Glomerular endothelial cell (primary cell): ENCODE results near the gene CD22. TPM values are rescaled to one million over a fixed set of nuclear protein-coding genes. Genes with fewer than 3 reads are reported as not detected.
"Not testable (repeated sequence)": the region's sequence is repeated elsewhere in the genome, so short reads cannot be mapped to it uniquely, and the experiment has no call there.

Experiments used
- DNase-seq: peaks from one replicate; pipeline ENCODE4 v3.0.0-alpha.2; 2011; ENCODE audit warnings: low read depth, low spot score; ENCODE audit errors: extremely low read depth
- total RNA-seq: library from RNA; depleted of rRNA; stranded (reverse); fragments of >200 nt; gene quantifications from 2 replicates; pipeline ENCODE4 v1.2.3, GENCODE V29; 2015

The CD22 gene
- total RNA-seq, 1 donor from 2014 or later = 0.29 TPM

GRCh38 chr19:35357867-35358573 lies 29.0 kb downstream of the CD22 start, which contains the start of gene FFAR3:
FFAR3 (plus strand) TSS chr19:35358460; CDS start chr19:35358891, 431 bp downstream.
- DNase-seq = no peak

GRCh38 chr19:35358834-35359233 lies 29.8 kb downstream of the CD22 start:
- not testable (repeated sequence) for DNase-seq

GRCh38 chr19:35359395-35359794 lies 30.4 kb downstream of the CD22 start:
- not testable (repeated sequence) for DNase-seq

DNA sequence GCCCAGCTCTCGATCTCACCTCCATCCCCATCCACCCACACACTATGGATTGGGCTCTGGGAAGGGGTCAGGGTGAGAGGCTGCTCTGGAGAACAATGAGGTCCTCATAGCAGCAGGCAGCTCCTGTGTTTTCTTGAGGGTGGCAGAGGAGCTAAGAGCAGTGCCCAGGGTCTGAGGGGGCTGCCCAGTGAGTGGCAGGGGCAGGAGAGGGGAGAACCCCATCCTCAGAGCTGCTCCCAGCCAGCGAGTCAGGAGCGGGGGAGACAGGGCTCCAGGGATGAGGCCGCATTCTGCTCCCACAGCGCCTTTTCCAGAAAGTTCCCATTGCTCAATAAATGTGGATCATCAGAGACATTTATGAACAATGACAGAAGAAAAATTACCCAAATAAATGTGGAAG lies 31.1 kb downstream of the CD22 start:
- DNase-seq = not testable (repeated sequence)

DNA sequence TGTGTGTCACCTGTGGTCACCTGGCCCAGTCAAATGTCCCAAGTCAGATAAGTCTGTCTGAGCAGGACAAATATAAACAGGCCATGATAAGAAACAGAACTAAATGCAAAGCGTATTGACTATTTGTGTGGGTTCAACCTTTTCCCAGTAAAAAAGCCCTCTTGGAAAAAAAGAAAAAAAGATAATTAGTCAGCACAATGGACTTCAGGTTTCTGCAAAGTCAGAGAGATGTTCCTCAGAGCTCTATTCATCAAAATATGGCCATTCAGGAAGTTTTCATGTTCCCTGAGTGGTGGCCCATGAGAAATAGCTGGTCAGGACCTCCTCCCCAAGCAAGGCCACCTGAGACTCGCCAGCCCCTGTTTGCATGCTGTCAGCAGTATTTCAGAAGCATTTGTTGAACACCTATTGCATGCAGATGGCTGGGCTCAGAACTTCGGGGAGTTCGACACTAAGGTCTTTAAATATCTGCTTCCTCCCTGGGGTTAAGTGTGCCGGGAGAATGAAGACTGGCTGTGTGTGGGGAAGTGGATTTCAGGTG lies 32.0 kb downstream of the CD22 start:
- no peak for DNase-seq

- DNase-seq = no peak
Measured at GRCh38 chr19:35362261-35363000, 33.4 kb downstream of the CD22 start.

GRCh38 chr19:35363001-35363590 lies 34.1 kb downstream of the CD22 start:
- no peak for DNase-seq

DNA sequence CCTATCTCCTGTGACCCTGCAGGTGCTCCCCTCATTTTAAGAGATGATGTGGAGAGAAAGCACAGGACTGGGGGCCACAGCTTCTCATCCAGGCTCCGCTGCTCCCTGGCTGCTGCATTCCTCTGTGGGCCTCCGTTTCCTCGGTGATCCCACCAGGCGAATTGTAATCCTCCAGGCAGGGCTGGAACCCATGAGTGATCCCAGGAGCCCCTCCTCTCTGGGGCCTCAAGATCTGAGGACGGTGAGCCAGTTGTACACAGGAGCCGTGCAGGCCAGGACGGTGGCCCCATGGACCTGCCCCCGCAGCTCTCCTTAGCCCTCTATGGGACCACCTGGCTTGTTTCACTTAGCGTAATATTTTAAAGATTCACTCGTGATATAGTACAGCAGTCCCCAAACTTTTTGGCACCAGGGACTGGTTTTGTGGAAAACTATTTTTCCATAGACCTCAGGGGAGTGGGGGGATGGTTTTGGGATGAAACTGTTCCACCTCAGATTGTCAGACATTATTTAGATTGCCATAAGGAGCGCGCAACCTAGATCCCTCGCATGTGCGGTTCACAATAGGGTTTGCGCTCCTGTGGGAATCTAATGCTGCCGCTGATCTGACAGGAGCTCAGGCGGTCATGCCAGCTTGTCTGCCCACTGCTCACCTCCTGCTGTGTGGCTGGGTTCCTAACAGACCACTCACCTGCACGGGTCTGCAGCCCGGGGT lies 34.9 kb downstream of the CD22 start:
- DNase-seq = no peak

DNA sequence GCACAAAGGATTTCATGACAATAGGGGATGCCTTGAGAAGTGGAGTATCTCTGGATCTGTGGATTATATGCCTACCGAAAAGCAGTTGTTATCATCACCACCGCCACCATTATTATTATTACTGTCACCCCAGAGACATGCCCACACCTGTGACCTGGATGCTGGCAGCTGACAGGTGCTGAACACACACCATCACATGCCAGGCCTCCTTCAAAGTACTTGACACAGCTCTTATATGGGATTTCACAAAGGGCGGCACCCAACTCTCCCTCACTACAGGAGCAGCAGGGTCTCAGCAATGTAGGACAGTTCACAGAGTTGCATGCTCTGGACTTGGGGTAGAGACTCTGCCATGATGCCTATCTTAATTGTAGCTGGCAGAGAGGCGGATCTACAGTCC lies 36.3 kb downstream of the CD22 start:
- DNase-seq = no peak

- no peak for DNase-seq
Measured at GRCh38 chr19:35368378-35368777, 39.4 kb downstream of the CD22 start.

GRCh38 chr19:35369522-35369921 lies 40.5 kb downstream of the CD22 start:
- no peak for DNase-seq

GRCh38 chr19:35370722-35371121 lies 41.7 kb downstream of the CD22 start, which contains the start of gene GPR42:
GPR42 (plus strand) TSS chr19:35371068; CDS start chr19:35371360, 292 bp downstream.
- no peak for DNase-seq

DNA sequence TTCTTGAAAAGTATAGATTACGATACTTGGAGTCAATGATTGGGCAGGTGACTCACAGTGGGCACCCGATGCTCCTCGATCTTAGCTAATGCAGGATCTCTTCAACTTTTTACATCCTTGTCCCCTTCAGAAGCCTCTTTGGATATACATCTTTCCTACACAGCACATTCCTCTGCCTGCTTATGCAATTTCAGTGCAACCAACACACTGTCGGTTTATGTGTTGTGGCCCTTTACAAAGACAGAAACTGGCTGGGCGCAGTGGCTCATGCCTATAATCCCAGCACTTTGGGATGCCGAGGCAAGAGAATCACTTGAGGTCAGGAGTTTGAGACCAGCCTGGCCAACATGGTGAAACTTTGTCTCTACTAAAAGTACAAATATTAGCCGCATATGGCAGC lies 44.5 kb downstream of the CD22 start:
- no peak for DNase-seq

- DNase-seq = not testable (repeated sequence)
Measured at GRCh38 chr19:35374031-35374430, 45.0 kb downstream of the CD22 start.

DNA sequence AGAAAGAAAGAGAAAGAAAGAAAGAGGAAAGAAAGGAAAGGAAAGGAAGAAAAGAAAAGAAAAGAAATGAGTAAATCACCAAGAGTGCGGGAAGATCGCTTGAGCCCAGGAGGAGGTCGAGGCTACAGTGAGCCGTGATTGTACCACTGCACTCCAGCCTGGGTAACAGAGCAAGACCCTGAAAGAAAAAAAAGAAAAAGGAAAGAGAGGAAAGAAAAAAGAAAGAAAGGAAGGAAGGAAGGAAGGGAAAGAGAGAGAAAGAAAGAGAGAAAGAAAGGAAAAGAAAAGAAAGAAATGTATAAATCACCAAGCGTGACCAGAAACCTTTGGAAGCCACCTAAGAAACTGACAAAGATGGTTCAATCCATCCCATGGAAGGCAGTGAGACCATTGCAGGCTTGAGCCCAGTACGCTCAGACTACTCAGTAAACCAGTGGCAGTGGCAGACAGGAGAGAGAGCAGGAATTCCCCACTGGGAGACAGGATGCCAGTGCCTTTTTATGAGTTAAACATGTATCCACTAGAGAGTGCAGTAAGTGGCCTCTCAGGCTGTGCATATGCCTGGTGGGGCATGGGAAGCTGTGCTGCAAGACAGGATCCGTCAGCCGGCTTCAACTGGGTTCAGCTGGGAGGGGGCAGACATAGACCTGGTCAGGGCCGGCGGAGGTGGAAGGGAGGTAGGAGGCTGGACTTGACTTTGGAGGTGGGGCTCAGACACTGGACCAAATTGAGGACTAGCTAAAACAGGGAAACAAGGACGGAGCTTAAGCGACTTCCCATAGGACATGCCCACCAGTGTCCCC lies 46.7 kb downstream of the CD22 start:
- DNase-seq = no peak

- no peak for DNase-seq
Measured at GRCh38 chr19:35377656-35378055, 48.7 kb downstream of the CD22 start.

DNA sequence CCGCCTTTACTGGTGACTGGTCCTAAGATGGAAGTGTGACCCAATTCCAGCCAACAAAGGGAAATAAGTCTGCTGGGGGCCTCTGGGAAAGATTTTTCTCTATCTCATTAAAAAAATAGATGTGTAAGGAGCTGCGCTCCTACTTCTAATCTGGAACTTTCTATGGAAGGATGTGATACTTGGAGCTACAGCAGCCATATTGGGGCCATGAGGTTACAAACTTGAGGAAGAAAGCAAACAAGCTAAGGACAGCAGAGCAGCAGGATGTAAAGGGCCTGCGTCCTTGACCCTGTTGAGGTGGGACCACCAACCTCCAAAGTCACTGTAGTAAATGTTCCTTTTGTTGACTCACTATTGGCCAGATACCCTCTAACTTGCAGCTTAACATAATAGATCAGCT lies 49.4 kb downstream of the CD22 start:
- DNase-seq = no peak

DNA sequence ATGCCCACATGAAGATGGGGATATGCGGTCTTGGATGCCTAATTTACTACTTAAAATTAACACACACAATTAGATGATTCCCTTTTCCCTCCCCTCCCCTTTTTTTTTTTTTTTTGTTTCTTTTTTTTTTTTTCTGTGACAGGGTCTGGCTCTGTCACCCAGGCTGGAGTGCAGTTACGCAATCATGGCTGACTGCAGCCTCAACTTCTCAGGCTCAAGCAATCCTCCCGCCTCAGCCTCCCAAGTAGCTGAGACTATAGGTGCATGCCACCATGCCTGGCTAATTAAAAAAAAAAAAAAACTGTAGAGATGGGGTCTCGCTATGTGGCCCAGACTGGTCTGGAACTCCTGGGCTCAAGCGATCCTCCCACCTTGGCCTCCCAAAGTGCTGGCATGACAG lies 50.6 kb downstream of the CD22 start:
- not testable (repeated sequence) for DNase-seq

- DNase-seq = no peak
Measured at GRCh38 chr19:35379992-35380391, 51.0 kb downstream of the CD22 start.
